ENCODE results near the gene OPCML. TPM values are rescaled to one million over a fixed set of nuclear protein-coding genes. Genes with fewer than 3 reads are reported as not detected.

The OPCML gene
- total and polyA plus RNA-seq, 2 experiments from 2014 or later = 1.2 to 4.4 TPM

GRCh38 chr11:133191931-133192330 lies 340.4 kb downstream of the OPCML start:
- DNase-seq (ENCODE audit: low spot score) = no peak
- H3K4me1 ChIP-seq (ENCODE audit: insufficient read depth) = no peaks in the 10 kb centered on the region
- no peak for ATAC-seq
- no peaks in the 10 kb centered on the region for H3F3A ChIP-seq (replicated peaks; ENCODE audit: low read depth)
- TF ChIP-seq ZNF331 (CRISPR knock-in tag; IDR thresholded peaks at IDR 0.05; ENCODE audit: low read depth) = no peak
- no peak for TF ChIP-seq EZH2 (IDR thresholded peaks at IDR 0.05; ENCODE audit: low read depth, unreplicated experiment)
- TF ChIP-seq STAT1 (IDR thresholded peaks at IDR 0.05; ENCODE audit: unreplicated experiment) = no peak
- no peak for TF ChIP-seq ZNF114 (CRISPR knock-in tag; IDR thresholded peaks at IDR 0.05)
- TF ChIP-seq CREB1 (CRISPR knock-in tag; IDR thresholded peaks at IDR 0.05; ENCODE audit: low read depth) = no peak
- no peak overlapping the region for H3K4me3 Mint-ChIP-seq
- no peak overlapping the region for H3K4me2 ChIP-seq
- no peak overlapping the region for H3K4me3 ChIP-seq
- no peaks in the 10 kb centered on the region for H3K27me3 ChIP-seq (ENCODE audit: insufficient read depth)
- H3K36me3 Mint-ChIP-seq (ENCODE audit: low read depth) = no peaks in the 10 kb centered on the region
- no peak overlapping the region for H3K27ac Mint-ChIP-seq
- H3K79me2 ChIP-seq (replicated peaks; ENCODE audit: insufficient read depth) = no peaks in the 10 kb centered on the region
- H3K9me3 Mint-ChIP-seq = no peaks in the 10 kb centered on the region
- H3K9me2 ChIP-seq (ENCODE audit: insufficient read depth) = peaks cover 5% of the 10 kb centered on the region; the same call in 1 of the 2 replicates
- no peaks in the 10 kb centered on the region for H3K27me3 Mint-ChIP-seq (ENCODE audit: insufficient read depth, low read depth, poor library complexity)
- no peak overlapping the region for H3K27ac ChIP-seq (ENCODE audit: low read depth)
- no peaks in the 10 kb centered on the region for H4K20me1 ChIP-seq (replicated peaks; ENCODE audit: insufficient read depth)
- H3K4me1 Mint-ChIP-seq = peaks cover 8% of the 10 kb centered on the region
- H3K36me3 ChIP-seq (ENCODE audit: insufficient read depth) = no peaks in the 10 kb centered on the region
- no peak overlapping the region for H2AFZ ChIP-seq

GRCh38 chr11:133181667-133182066 lies 350.6 kb downstream of the OPCML start:
- H3K27ac Mint-ChIP-seq = no peak overlapping the region

More at GRCh38 chr11:133181667-133182066, 350.6 kb downstream of the OPCML start:
- Histone ChIP-seq H3K4me3 (no peak overlapping the region), H3K27ac (ENCODE audit: low read depth) (no peak overlapping the region), H3K79me2 (replicated peaks; ENCODE audit: insufficient read depth) (no peaks in the 10 kb centered on the region), H3K9me2 (ENCODE audit: insufficient read depth) (peaks cover 2% of the 10 kb centered on the region; the same call in 1 of the 2 replicates), H4K20me1 (replicated peaks; ENCODE audit: insufficient read depth) (no peaks in the 10 kb centered on the region), H2AFZ (no peak overlapping the region), H3K4me2 (no peak overlapping the region), H3K27me3 (ENCODE audit: insufficient read depth) (no peaks in the 10 kb centered on the region), H3K36me3 (ENCODE audit: insufficient read depth) (no peaks in the 10 kb centered on the region), H3K4me1 (ENCODE audit: insufficient read depth) (no peaks in the 10 kb centered on the region), H3F3A (replicated peaks; ENCODE audit: low read depth) (no peaks in the 10 kb centered on the region)
- H3K4me3 Mint-ChIP-seq = no peak overlapping the region
- H3K4me1 Mint-ChIP-seq = no peaks in the 10 kb centered on the region; the same call in 1 of the 3 replicates
- DNase-seq (ENCODE audit: low spot score) = no peak
- no peaks in the 10 kb centered on the region for H3K36me3 Mint-ChIP-seq (ENCODE audit: low read depth)
- no peaks in the 10 kb centered on the region for H3K9me3 Mint-ChIP-seq
- TF ChIP-seq POLR2AphosphoS5 (IDR thresholded peaks at IDR 0.05; ENCODE audit: low read depth) (no peak), ZNF331 (CRISPR knock-in tag; IDR thresholded peaks at IDR 0.05; ENCODE audit: low read depth) (no peak), ETS1 (IDR thresholded peaks at IDR 0.05) (no peak), REST (IDR thresholded peaks at IDR 0.05; ENCODE audit: unreplicated experiment) (no peak), EZH2phosphoT487 (IDR thresholded peaks at IDR 0.05; ENCODE audit: unreplicated experiment) (no peak), EZH2 (IDR thresholded peaks at IDR 0.05; ENCODE audit: low read depth, unreplicated experiment) (no peak), STAT1 (IDR thresholded peaks at IDR 0.05; ENCODE audit: unreplicated experiment) (no peak), ZNF114 (CRISPR knock-in tag; IDR thresholded peaks at IDR 0.05) (no peak), CREB1 (CRISPR knock-in tag; IDR thresholded peaks at IDR 0.05; ENCODE audit: low read depth) (no peak), NANOG (IDR thresholded peaks at IDR 0.05; ENCODE audit: borderline replicate concordance) (no peak), ZNF462 (CRISPR knock-in tag; IDR thresholded peaks at IDR 0.05) (no peak)
- no peaks in the 10 kb centered on the region for H3K27me3 Mint-ChIP-seq (ENCODE audit: insufficient read depth, low read depth, poor library complexity)
- no peak for ATAC-seq

All from GM23338 (cell line).